Fibroblast of mammary gland (primary cell): Measurements from ENCODE around the gene PAM.
A peak's percentile ranks its signal among the peaks of the same experiment; 100 is the strongest.

ENCODE experiments used
- DNase-seq: peaks from one replicate; pipeline ENCODE4 v3.0.0-alpha.2; 2010; ENCODE audit warnings: low read depth
- H3K4me3 ChIP-seq: 2 replicates; pipeline ENCODE4 v1.5.1; 2011; ENCODE audit warnings: low read depth, mild to moderate bottlenecking, low read length, moderate library complexity; ENCODE audit not compliant: control insufficient read depth
- CTCF ChIP-seq: conservative IDR thresholded peaks from 2 replicates; pipeline ENCODE4 v1.5.1; 2011; ENCODE audit warnings: low read depth, low read length, inconsistent platforms; ENCODE audit not compliant: control insufficient read depth, insufficient read depth

The PAM gene

GRCh38 chr5:102858221-102858620, 103.1 kb downstream of the PAM start:
- no peak overlapping the region for H3K4me3 ChIP-seq
- TF ChIP-seq CTCF, result no peak
- peak; percentile 15 for DNase-seq

GRCh38 chr5:102858808-102859207, 103.7 kb downstream of the PAM start:
- TF ChIP-seq CTCF, result no peak
- H3K4me3 ChIP-seq, result no peak overlapping the region
- peak; percentile 94 for DNase-seq

- no peak for DNase-seq
- no peak overlapping the region for H3K4me3 ChIP-seq
- no peak for TF ChIP-seq CTCF
These were observed 104.9 kb downstream of the PAM start for GRCh38 chr5:102860035-102860434.

GRCh38 chr5:102863058-102863457, 108.0 kb downstream of the PAM start:
- DNase-seq, result no peak
- no peak for TF ChIP-seq CTCF
- H3K4me3 ChIP-seq, result no peak overlapping the region

GRCh38 chr5:102863764-102864560, 108.9 kb downstream of the PAM start:
- H3K4me3 ChIP-seq, result no peak overlapping the region
- no peak for TF ChIP-seq CTCF
- peak; percentile 6 for DNase-seq

GRCh38 chr5:102865171-102865509, 110.0 kb downstream of the PAM start:
- H3K4me3 ChIP-seq, result peak overlapping the region; percentile 71
- no peak for TF ChIP-seq CTCF
- DNase-seq, result peak; percentile 34

- no peak for TF ChIP-seq CTCF
- H3K4me3 ChIP-seq, result peak overlapping the region; percentile 71
- DNase-seq, result peak; percentile 88
These were observed 110.6 kb downstream of the PAM start for GRCh38 chr5:102865510-102866236.
